HG03460 (cell line): Measurements from ENCODE around the gene FTHL17.

Source experiments
- ATAC-seq: cut with Tn5 transposase; IDR thresholded peaks from one replicate; pipeline ENCODE4 v1.9.1; 2021; ENCODE audit not compliant: unreplicated experiment

The FTHL17 gene

DNA sequence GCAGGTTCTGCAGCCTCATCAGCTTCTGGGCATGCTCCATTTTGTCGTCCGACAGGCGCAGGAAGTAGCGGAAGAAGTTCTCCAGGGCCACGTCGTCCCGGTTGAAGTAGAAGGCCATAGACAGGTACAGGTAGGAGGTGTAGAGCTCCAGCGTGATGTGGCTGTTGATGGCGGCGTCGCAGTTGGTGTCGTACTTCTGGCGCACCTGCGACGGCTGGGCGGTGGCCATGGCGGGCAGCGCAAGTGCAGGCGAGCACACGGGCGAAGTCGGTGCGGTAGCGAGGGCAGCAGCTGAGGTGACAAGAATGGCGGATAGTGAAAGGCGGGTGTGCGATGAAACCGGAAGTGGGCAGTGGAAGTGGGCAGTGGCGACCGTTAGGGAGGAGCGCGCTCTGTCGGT, at the start of gene FTHL17:
Gene FTHL17 (minus strand): TSS at position 317 of the 400 bp plus-strand sequence. CDS start 88 bp downstream, at position 229.
- ATAC-seq: no peak

DNA sequence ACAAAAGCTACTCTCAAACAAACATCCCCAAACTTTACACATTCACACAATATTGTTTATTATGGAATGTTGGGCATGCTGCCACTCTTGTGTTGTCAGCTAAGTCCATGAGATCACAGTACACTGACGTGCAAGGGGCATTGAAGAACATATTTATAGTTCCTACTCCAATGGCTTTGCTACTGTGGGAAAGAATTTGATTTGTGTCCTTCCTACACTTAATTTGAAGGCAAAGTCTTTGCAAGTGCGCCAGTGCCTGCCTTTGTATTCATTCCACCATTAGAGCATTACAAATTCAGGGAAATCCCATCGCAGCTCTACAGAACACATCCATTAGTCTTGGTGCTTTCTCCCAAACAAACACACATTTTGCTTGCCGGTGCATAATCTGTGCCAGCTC, 45.4 kb upstream of the FTHL17 start:
- ATAC-seq: no peak

DNA sequence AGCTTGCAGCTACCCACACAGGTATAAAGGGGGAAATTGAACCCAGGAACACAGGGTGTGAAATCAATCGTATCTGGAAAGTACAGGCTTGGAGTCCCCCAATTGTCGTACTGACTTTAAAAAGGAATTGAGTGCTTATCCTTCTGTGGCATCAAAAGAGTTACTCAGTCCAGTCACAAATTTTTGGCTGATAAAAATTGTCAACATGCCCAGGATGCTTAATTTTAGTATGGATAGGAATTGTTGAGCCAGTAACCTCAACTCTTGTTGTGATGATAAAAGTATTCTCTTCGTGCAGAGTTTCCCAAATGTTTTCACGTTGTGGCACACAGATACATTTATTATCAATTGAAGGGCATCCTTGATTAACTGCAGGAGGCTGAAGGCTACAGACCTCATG, 43.6 kb upstream of the FTHL17 start:
- ATAC-seq: no peak

DNA sequence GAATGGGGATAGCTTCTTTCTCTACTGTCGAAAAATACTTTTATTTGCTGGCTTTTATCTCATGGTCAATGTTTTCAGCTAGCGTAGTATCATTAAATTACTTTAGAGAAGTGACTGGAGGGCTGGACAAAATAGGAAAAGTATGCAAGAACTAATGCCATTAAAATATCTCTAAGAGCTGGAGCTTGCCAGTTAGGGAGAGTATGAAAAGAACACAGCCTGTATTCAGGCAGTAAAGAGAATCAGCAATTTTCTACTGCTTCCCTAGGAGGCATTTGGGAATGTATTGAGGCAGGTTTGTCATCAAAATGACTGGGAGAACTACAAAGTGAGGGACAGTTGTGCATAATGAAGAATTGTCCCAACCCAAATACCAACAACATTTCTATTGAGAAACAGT, 43.0 kb upstream of the FTHL17 start:
- no peak for ATAC-seq

DNA sequence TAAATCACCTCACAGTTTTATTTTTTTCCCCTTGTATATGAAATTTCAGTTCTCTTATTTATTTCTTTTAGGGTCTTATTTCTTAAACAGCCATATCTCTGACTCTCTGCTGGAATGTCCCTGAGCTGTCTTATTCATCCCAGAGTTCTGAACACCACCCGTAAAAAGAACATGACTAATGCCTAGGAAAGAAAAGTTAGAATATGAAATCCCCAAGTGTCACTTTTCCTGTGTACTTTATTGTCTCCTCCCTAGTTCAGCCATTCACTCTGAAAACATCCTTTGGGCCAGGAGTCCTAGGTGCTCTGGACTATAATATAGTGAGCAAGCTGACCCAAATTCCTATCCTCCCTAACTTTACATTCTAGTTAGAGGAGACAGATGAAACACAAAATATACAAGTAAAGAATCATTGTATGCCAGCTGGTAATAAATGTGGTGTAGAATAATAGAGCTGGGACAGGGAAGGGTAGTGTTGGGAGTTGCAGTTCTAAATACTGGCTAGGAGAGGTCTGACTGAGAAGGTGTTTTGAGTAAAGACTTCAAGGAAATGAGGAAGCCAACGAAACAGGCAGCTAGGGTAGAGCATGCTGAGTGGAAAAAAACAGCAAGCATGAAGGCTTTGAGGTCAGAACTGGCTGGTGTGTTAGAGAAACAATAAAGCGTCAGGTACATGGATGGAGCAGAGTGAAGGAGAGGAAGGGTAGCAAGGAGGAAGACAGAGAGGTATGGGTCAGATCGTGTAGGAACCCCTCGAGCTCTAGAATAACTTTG, 40.6 kb upstream of the FTHL17 start:
- ATAC-seq: no peak

DNA sequence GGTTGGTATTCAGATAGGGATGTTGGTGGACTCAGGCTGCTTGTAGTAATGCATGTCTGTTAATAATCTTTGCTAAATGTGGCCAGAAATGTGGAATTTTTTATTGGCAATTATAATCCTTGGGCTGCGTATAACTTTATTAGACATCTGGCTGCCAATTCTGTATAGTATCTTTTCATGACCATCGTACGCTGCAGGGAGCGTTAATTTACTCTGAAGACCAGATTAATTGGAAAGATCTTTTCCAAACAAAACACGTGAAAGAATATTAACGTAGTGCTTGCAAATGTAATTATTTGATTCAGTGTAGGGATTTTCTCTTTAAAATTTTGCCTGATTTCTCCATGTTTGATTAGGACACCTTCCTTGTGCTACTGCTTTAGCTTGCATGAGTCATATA, 38.8 kb upstream of the FTHL17 start:
- ATAC-seq: no peak

DNA sequence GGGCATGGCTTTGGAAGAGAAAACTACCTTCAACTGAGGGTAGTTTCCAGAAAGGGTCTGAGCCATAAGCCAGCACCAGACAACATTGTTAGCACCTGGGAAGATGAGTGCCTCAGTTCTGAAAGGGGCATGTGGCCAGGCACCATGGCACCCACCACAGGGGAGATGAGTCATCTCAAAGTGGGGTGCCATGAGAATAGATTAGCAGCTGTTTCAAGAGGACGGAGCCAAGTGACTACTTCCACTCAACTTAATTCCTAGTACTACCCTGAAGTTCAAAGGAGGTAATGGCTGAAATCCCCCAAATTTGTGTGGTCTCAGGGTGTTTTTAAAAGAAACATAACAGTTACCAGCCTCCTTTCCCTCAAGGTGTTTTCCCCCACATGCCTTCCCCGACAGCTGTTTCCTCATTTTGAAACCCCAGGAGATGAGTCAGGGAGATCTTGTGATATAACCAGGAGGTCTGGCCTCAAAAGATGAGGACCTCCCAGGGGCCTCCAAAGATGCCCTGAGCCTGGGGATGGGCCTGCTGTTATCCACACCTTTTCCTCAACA, 27.8 kb upstream of the FTHL17 start:
- peak; percentile 79 for ATAC-seq

DNA sequence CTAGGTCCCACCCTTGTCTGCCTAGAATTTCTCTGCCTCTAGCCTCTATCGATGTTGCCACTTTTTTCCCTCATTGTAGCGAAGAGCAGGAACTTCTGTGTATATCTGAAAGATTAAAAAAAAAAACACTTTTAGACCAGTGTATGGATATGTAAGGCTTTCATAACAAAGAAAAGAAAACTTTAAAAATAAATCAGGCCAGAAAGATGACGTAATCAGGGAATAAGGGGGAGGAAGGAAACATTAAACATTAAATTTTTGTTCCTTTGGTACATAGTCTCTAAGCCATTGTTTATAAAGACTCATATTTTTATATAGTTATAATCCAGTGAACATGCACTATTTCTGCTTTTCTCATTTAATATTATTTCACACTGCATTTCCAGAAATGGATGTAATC, 26.2 kb upstream of the FTHL17 start:
- no peak for ATAC-seq

DNA sequence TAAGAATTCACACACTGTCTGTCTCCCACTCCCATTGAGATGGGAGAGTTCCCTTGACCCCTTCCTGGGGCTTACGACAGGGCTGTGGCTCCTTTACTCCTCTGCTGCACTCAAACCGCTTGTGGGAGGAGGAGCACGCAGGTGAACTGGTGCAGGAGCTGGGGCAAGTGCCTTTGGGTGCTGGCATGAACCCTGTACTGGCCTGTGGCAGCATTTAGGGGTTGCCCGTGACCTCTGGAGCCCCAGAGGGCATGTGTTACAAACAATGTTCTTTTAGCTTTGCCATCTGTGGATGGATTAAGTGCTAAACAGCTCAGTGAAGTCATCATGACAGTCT, 21.8 kb upstream of the FTHL17 start:
- no peak for ATAC-seq

DNA sequence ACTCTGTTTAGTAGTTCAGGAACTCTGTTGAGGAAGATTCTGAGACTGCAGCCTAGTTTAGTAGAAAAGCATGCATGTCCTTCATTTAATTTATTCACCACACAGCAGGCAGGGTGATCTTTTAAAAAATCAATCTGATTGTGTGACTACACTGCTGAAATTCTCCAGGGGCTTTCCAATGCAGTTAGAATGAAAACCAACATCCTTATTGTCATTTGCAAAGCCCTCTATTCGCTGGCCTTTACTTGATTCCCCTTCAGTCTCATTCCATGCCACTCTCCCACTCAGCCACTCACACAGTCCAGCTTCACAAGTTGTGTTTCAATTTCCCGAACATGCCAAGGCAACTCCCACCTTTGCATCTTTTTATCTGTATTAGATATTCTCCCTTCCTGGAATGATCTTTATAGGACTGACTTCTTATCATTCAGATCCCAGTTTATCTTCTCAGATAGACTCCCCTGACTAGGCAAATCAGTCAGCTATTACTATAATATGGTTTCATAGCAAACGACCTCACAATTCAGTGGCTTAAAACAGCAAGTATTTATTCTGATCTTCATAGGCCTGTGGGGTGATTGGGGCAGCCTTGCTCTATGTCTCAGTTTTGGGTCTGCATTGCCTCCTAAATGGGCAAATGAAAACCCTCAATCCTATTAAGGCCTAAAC, 21.3 kb upstream of the FTHL17 start:
- ATAC-seq: no peak

DNA sequence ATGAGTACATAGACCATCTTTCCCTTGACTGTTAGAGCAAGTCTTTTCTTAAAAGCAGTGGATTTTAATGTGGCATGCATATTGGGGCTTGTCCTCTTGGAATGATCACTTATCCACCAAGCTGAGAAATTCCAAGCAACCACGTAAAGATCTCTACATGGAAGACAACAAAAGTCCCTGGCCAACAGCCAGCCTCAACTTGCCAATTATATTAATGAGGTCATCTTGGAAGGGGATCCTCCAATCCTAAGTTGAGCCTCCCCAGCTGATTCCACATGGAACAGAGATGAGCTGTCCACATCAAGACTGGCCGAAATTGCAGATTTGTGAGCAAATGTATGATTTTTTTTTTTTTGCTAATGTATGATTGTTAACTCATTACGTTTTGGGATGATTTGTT, 20.6 kb upstream of the FTHL17 start:
- no peak for ATAC-seq

DNA sequence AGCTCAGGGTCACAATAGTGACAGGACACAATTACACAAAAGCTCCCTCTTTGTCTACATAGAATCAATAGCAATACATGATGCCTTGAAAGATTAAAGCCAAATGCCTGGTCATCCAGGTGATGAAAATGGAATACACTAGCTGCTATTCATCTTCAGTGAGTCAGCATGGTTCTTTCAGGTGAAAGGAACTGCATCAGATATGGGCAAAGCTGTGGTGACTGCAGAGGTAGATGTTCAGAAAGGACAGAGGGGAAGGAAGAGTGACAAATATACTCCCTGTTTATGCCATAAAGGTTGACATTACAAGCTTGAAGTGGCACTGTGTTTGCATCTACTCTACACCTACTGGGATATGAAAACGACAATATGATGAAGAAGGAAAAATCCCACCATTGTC, 20.0 kb upstream of the FTHL17 start:
- ATAC-seq: no peak

DNA sequence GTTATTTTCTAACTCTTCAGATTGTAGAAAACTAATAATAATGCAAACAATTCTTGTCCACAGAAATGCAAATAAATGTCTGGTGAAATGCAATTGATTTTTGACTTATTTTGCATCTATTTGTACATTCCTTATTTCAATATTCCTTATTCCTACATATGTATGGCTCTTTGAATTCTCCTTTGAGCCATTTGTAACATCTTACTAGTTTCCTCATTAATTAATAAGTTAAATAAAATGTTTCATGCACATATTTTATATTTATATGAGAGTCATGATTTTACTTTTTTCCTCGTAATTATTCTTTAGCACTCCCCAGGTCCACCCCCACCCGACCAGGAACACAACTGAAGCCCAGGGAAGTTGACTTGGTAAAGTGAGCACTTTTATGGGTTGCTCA, 2.7 kb upstream of the FTHL17 start:
- ATAC-seq: no peak

DNA sequence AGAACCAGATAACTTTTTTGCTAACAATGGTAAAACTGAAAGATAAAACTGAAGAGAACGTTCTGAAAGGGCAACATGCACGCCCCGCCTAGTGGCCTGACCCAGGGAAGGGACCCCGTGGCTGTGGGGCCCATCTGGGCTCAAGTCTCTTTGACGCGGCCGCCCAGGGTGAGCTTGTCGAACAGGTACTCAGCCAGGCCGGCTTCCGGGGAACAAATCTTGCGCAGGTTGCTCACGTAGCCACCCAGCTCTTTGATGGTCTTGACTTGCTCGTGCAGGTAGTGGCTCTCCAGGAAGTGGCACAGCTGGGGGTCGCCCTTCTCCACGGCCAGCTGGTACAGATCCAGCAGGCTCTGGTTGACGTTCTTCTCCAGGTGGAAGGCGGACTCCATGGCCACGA, 579 bp downstream of the FTHL17 start:
- ATAC-seq: no peak

DNA sequence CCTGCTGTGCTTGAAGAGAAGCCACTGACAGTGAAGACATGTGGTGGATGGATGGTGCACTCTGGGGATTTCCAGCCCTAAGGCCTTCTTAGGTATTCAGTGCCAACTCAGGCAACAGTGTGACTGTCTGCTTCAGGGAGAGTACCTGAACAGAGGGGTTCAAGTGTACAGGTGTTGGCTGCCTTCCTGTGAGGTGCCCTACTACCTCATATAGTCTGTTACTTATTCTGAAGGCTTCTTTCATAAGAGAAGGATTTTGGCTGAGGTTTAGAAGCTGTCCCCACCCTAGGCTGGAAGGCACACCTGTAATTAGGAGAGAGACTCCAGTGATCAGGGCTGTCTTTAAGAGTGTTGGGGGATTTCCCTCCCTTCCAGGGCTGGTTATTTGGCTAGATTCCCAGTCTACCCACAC, 1.8 kb downstream of the FTHL17 start:
- peak; percentile 83 for ATAC-seq

DNA sequence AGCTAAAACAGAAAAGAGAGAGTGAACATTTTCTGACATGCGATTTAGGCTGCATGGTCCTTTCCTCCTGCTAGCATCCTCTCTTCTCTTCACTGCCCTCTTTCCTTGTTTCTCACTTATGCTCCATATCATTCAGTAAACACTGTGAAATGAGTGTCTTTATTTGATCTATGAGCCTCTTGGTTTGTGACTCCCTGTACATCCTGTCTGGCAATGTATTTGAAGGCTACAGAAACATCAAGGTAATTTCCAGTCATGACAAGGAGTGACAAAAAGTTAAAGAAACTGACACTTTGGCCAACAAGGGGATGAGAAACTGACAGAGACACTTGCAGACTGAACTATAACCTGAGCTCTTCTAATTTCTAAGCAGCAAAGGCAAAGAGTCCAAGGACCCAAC, 8.7 kb downstream of the FTHL17 start:
- ATAC-seq: no peak

DNA sequence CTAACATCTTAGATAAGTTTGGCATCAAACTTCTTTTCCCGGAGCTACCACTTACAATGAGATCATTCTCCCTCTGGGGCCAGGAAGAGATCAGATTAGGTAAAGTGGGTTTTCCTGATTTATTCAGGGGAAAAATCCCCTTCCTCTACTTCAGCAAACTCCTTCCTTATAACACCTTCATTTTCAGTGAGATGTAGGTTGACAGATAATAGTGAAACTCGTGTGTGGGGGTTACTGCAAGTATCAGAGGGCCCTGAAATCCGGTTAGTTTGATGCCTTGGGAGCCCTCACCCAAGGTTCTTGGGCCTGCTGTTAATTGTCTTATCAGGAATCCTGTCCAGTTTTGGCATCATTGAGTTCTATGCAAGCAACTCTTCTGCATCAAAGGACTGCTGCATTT, 10.8 kb downstream of the FTHL17 start:
- ATAC-seq: peak; percentile 78

DNA sequence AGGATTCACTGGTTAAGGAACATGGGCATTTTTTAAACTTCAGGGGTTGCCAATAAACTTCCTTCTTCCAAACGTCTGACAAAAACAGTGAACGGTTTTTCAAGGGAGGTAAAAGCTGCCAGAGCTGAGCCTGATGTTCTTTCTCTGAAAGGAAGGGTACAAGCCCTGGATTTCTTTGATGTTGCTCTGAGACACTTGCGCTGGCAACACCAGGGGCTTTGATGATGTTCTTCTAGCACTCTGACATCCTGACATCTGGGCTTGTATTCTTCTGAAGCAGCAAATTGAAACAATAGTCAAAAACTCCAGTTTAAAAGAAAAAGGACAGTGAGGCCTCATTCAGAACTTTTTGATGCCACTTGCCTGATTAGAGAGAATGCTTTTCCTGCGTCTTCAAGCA, 11.8 kb downstream of the FTHL17 start:
- no peak for ATAC-seq

DNA sequence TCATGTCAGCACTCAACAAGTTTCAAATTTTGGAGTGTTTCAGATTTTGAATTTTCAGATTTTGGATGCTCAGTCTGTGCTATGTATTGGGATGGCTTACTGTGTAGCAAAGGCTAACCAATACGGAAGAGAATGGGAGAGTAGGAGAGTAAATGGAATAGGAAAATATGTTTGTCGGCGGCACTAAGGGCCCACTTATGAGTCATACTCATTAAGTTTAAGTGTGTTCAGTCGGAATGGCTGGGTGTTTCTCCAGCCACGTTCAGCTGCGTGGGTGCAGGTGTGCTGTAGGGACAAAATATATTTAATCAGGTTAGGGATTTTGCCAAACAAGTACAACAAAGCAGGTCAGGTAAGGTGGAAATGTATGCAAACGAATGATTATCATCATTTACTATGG, 13.6 kb downstream of the FTHL17 start:
- ATAC-seq: no peak

DNA sequence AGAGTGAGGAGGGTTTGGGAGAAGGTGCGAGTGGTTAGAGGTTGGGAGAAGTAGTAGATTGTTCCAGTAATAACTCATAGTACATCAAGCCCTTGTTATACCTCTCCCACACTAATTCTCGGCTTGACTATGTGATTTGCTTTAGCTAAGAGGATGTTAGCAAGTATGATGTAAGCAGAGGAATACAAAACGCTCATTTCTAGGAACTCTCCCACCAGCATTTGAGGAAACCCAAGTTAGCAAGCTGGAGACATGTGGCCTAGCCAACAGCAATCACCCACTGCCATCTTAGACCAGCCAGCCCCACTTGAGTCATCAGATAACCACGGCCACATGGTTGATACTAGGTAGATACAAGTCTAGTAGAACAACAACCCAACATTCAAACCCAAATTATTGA, 14.2 kb downstream of the FTHL17 start:
- no peak for ATAC-seq

DNA sequence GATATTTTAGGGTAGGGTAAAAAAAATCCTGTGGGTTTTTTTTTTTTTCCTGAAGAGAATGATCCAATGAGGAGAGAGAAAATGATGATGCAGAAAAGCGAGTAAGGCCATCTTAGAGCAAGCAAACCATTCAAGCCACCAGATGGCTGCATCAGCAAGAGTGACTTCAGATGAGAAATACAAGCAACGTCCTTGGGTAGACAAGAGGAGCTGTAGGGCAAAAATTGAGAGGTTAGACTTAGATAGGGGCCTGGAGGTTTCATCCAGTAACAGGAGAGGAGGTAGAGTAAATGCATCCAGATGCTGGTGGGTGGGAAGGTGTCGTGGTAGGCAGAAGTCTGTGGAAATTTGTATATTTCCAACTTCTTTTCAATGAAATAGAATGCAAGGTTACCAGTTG, 14.6 kb downstream of the FTHL17 start:
- no peak for ATAC-seq

DNA sequence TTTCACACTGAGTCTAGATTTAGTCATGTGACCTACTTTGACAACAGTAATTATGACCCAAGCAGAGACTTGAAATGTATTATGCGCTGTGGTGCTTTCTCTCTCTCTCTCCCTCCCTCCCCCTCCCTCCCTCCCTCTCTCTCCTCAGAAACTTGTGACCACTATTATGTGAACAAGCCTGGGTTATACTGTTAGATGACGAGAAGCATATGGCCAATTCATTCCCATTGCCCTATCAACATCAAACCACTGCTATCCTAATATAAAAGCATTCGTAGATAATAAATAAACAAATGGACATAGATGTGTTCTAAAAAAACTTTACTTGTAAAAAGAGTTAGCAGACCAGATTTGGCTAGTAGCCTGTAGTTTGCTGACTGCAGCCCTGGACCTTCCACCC, 18.2 kb downstream of the FTHL17 start:
- no peak for ATAC-seq

DNA sequence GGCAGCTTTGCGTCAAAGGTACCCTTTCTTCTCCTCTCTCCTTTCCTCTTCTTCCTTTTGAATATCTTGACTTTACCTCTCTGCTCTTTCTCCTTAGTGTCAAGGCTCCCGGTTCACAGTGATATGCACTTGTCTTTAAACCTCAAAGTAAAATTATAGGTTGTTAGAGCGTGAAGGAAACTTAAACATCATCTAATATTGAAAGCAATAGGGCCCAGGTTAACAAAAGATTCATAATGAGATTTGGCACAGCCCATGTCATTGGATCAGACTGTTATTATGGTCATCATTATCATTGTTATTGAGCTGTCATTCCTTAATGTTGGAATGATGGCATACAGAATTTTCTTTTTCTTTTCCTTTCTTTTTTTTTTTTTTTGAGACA, 32.5 kb downstream of the FTHL17 start:
- ATAC-seq: peak; percentile 18
